ENCODE results near the gene SPG21. TPM values are rescaled to one million over a fixed set of nuclear protein-coding genes. Genes with fewer than 3 reads are reported as not detected.

The SPG21 gene
- total RNA-seq, 1 donor from 2014 or later, result 82.7 TPM

- Mint-ChIP-seq H3K4me3 (ENCODE audit: unreplicated experiment) (no peak overlapping the region), H3K36me3 (ENCODE audit: unreplicated experiment) (peaks cover 13% of the 10 kb centered on the region), H3K27me3 (ENCODE audit: unreplicated experiment) (no peaks in the 10 kb centered on the region), H3K9me3 (ENCODE audit: unreplicated experiment) (peaks cover 2% of the 10 kb centered on the region), H3K27ac (ENCODE audit: unreplicated experiment) (no peak overlapping the region), H3K4me1 (ENCODE audit: low read depth, unreplicated experiment) (no peaks in the 10 kb centered on the region)
- DNase-seq, result no peak
- no peak for TF ChIP-seq CTCF (IDR thresholded peaks at IDR 0.05; ENCODE audit: partially characterized antibody, unreplicated experiment)
These were observed 19.3 kb upstream of the SPG21 start for GRCh38 chr15:65008983-65009382.

- H3K27ac Mint-ChIP-seq (ENCODE audit: unreplicated experiment), result no peak overlapping the region
- no peaks in the 10 kb centered on the region for H3K27me3 Mint-ChIP-seq (ENCODE audit: unreplicated experiment)
These were observed 17.2 kb upstream of the SPG21 start for GRCh38 chr15:65006876-65007275.

GRCh38 chr15:65004993-65005392 is 15.3 kb upstream of the SPG21 start:
- peaks cover 2% of the 10 kb centered on the region for H3K9me3 Mint-ChIP-seq (ENCODE audit: unreplicated experiment)
- no peak for TF ChIP-seq CTCF (IDR thresholded peaks at IDR 0.05; ENCODE audit: partially characterized antibody, unreplicated experiment)
- DNase-seq, result no peak
- H3K4me1 Mint-ChIP-seq (ENCODE audit: low read depth, unreplicated experiment), result no peaks in the 10 kb centered on the region
- no peaks in the 10 kb centered on the region for H3K27me3 Mint-ChIP-seq (ENCODE audit: unreplicated experiment)
- H3K36me3 Mint-ChIP-seq (ENCODE audit: unreplicated experiment), result no peaks in the 10 kb centered on the region
- no peak overlapping the region for H3K4me3 Mint-ChIP-seq (ENCODE audit: unreplicated experiment)
- H3K27ac Mint-ChIP-seq (ENCODE audit: unreplicated experiment), result no peak overlapping the region

More at GRCh38 chr15:65006876-65007275, 17.2 kb upstream of the SPG21 start:
- no peak for TF ChIP-seq CTCF (IDR thresholded peaks at IDR 0.05; ENCODE audit: partially characterized antibody, unreplicated experiment)
- Mint-ChIP-seq H3K36me3 (ENCODE audit: unreplicated experiment) (no peaks in the 10 kb centered on the region), H3K4me3 (ENCODE audit: unreplicated experiment) (no peak overlapping the region), H3K4me1 (ENCODE audit: low read depth, unreplicated experiment) (no peaks in the 10 kb centered on the region), H3K9me3 (ENCODE audit: unreplicated experiment) (no peaks in the 10 kb centered on the region)
- no peak for DNase-seq

GRCh38 chr15:64997745-64998375 is 8.1 kb upstream of the SPG21 start:
- Mint-ChIP-seq H3K4me3 (ENCODE audit: unreplicated experiment) (no peak overlapping the region), H3K9me3 (ENCODE audit: unreplicated experiment) (peaks cover 2% of the 10 kb centered on the region), H3K27me3 (ENCODE audit: unreplicated experiment) (peaks cover 2% of the 10 kb centered on the region), H3K27ac (ENCODE audit: unreplicated experiment) (no peak overlapping the region), H3K4me1 (ENCODE audit: low read depth, unreplicated experiment) (no peaks in the 10 kb centered on the region), H3K36me3 (ENCODE audit: unreplicated experiment) (no peaks in the 10 kb centered on the region)
- DNase-seq, result no peak
- no peak for TF ChIP-seq CTCF (IDR thresholded peaks at IDR 0.05; ENCODE audit: partially characterized antibody, unreplicated experiment)

GRCh38 chr15:64997066-64997465 is 7.4 kb upstream of the SPG21 start:
- Mint-ChIP-seq H3K4me1 (ENCODE audit: low read depth, unreplicated experiment) (no peaks in the 10 kb centered on the region), H3K27ac (ENCODE audit: unreplicated experiment) (no peak overlapping the region), H3K9me3 (ENCODE audit: unreplicated experiment) (peaks cover 2% of the 10 kb centered on the region), H3K36me3 (ENCODE audit: unreplicated experiment) (no peaks in the 10 kb centered on the region), H3K27me3 (ENCODE audit: unreplicated experiment) (peaks cover 2% of the 10 kb centered on the region), H3K4me3 (ENCODE audit: unreplicated experiment) (no peak overlapping the region)
- no peak for TF ChIP-seq CTCF (IDR thresholded peaks at IDR 0.05; ENCODE audit: partially characterized antibody, unreplicated experiment)
- no peak for DNase-seq

Measured in glutamatergic neuron (in vitro differentiated cells).